Measurements from ENCODE around the gene MND1. TPM values are rescaled to one million over a fixed set of nuclear protein-coding genes. Genes with fewer than 3 reads are reported as not detected.

MND1 gene
- total RNA-seq, 1 donor from 2014 or later, result 74.6 TPM

- no peak overlapping the region for H2AFZ ChIP-seq (replicated peaks)
- H3K27ac Mint-ChIP-seq, result no peak overlapping the region
- H3K36me3 ChIP-seq, result no peaks in the 10 kb centered on the region
- TF ChIP-seq EZH2 (IDR thresholded peaks at IDR 0.05), result no peak
- no peak for TF ChIP-seq EZH2phosphoT487 (IDR thresholded peaks at IDR 0.05)
- TF ChIP-seq, protein P1, sequence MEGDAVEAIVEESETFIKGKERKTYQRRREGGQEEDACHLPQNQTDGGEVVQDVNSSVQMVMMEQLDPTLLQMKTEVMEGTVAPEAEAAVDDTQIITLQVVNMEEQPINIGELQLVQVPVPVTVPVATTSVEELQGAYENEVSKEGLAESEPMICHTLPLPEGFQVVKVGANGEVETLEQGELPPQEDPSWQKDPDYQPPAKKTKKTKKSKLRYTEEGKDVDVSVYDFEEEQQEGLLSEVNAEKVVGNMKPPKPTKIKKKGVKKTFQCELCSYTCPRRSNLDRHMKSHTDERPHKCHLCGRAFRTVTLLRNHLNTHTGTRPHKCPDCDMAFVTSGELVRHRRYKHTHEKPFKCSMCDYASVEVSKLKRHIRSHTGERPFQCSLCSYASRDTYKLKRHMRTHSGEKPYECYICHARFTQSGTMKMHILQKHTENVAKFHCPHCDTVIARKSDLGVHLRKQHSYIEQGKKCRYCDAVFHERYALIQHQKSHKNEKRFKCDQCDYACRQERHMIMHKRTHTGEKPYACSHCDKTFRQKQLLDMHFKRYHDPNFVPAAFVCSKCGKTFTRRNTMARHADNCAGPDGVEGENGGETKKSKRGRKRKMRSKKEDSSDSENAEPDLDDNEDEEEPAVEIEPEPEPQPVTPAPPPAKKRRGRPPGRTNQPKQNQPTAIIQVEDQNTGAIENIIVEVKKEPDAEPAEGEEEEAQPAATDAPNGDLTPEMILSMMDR (IDR thresholded peaks at IDR 0.05), result no peak
- H3K4me1 Mint-ChIP-seq, result peaks cover 12% of the 10 kb centered on the region
- H3F3A ChIP-seq (ENCODE audit: low read depth), result no peaks in the 10 kb centered on the region
- H3K27ac ChIP-seq, result no peak overlapping the region
- H3K4me3 ChIP-seq, result no peak overlapping the region
- H3K4me3 Mint-ChIP-seq, result no peak overlapping the region
- no peaks in the 10 kb centered on the region for H3K9me3 Mint-ChIP-seq
- H3K36me3 Mint-ChIP-seq, result no peaks in the 10 kb centered on the region
- H3K4me1 ChIP-seq, result no peaks in the 10 kb centered on the region
- no peaks in the 10 kb centered on the region for H3K9me3 ChIP-seq (ENCODE audit: low read depth)
- no peak for DNase-seq (ENCODE audit: low spot score)
- H3K9ac ChIP-seq, result no peak overlapping the region
- no peaks in the 10 kb centered on the region for H3K27me3 Mint-ChIP-seq (ENCODE audit: insufficient read depth, low read depth)
- no peak overlapping the region for H3K4me2 ChIP-seq
- H3K79me2 ChIP-seq (ENCODE audit: low read depth), result no peaks in the 10 kb centered on the region
- H3K27me3 ChIP-seq, result no peaks in the 10 kb centered on the region
- no peaks in the 10 kb centered on the region for H4K20me1 ChIP-seq (ENCODE audit: low read depth)
Measured at GRCh38 chr4:153433754-153434105, 89.2 kb downstream of the MND1 start.

- H3K27ac ChIP-seq, result no peak overlapping the region
- Mint-ChIP-seq H3K4me3 (no peak overlapping the region), H3K4me1 (peaks cover 7% of the 10 kb centered on the region), H3K9me3 (no peaks in the 10 kb centered on the region), H3K27me3 (ENCODE audit: insufficient read depth, low read depth) (no peaks in the 10 kb centered on the region), H3K27ac (no peak overlapping the region), H3K36me3 (no peaks in the 10 kb centered on the region)
- no peaks in the 10 kb centered on the region for H3F3A ChIP-seq (ENCODE audit: low read depth)
- H3K9me3 ChIP-seq (ENCODE audit: low read depth), result no peaks in the 10 kb centered on the region
- no peaks in the 10 kb centered on the region for H3K36me3 ChIP-seq
- no peaks in the 10 kb centered on the region for H4K20me1 ChIP-seq (ENCODE audit: low read depth)
- H3K4me3 ChIP-seq, result no peak overlapping the region
- no peak overlapping the region for H2AFZ ChIP-seq (replicated peaks)
- TF ChIP-seq, protein P1 (IDR thresholded peaks at IDR 0.05), result no peak
- no peak for TF ChIP-seq EZH2 (IDR thresholded peaks at IDR 0.05)
- TF ChIP-seq EZH2phosphoT487 (IDR thresholded peaks at IDR 0.05), result no peak
- H3K4me2 ChIP-seq, result no peak overlapping the region
- no peaks in the 10 kb centered on the region for H3K4me1 ChIP-seq
- H3K27me3 ChIP-seq, result no peaks in the 10 kb centered on the region
- no peaks in the 10 kb centered on the region for H3K79me2 ChIP-seq (ENCODE audit: low read depth)
- H3K9ac ChIP-seq, result no peak overlapping the region
- DNase-seq (ENCODE audit: low spot score), result no peak
Measured at GRCh38 chr4:153434190-153434589, 89.7 kb downstream of the MND1 start.

- Histone ChIP-seq H3F3A (ENCODE audit: low read depth) (peaks cover 6% of the 10 kb centered on the region), H2AFZ (replicated peaks) (no peak overlapping the region), H3K4me2 (no peak overlapping the region), H3K4me3 (no peak overlapping the region), H3K9ac (no peak overlapping the region), H3K27me3 (no peaks in the 10 kb centered on the region), H3K9me3 (ENCODE audit: low read depth) (no peaks in the 10 kb centered on the region), H3K4me1 (peaks cover 7% of the 10 kb centered on the region), H3K79me2 (ENCODE audit: low read depth) (no peaks in the 10 kb centered on the region), H3K27ac (no peak overlapping the region), H3K36me3 (no peaks in the 10 kb centered on the region), H4K20me1 (ENCODE audit: low read depth) (no peaks in the 10 kb centered on the region)
- no peak overlapping the region for H3K4me3 Mint-ChIP-seq
- no peak for TF ChIP-seq EZH2phosphoT487 (IDR thresholded peaks at IDR 0.05)
- TF ChIP-seq, protein P1 (IDR thresholded peaks at IDR 0.05), result no peak
- no peak for TF ChIP-seq EZH2 (IDR thresholded peaks at IDR 0.05)
- no peaks in the 10 kb centered on the region for H3K27me3 Mint-ChIP-seq (ENCODE audit: insufficient read depth, low read depth)
- no peak for DNase-seq (ENCODE audit: low spot score)
- peaks cover 11% of the 10 kb centered on the region for H3K4me1 Mint-ChIP-seq
- no peaks in the 10 kb centered on the region for H3K9me3 Mint-ChIP-seq
- H3K27ac Mint-ChIP-seq, result no peak overlapping the region
- H3K36me3 Mint-ChIP-seq, result no peaks in the 10 kb centered on the region
Measured at GRCh38 chr4:153438916-153439756, 94.6 kb downstream of the MND1 start.

Data from neural progenitor cell (in vitro differentiated cells).